HL-60 (cell line): ENCODE data around the gene WDR47.
"Not testable (repeated sequence)": the region's sequence is repeated elsewhere in the genome, so short reads cannot be mapped to it uniquely, and the experiment has no call there.

ENCODE experiments used
- DNase-seq, 2 experiments: peaks; one replicate each; pipeline ENCODE4 v3.0.0-alpha.2; 2010 to 2020; ENCODE audit warnings: low read depth in 1 of 2, low spot score in 1 of 2
- H3K27ac ChIP-seq: fragments of 250-450 bp; sonication (Bioruptor Pico); replicated peaks from 2 replicates; pipeline ENCODE4 v1.5.1; 2020; ENCODE audit warnings: mild to moderate bottlenecking, moderate library complexity
- H3K27me3 ChIP-seq: fragments of 250-450 bp; sonication (Bioruptor Pico); 2 replicates; pipeline ENCODE4 v1.5.1; 2021; ENCODE audit warnings: mild to moderate bottlenecking, moderate library complexity; ENCODE audit not compliant: insufficient read depth, poor library complexity, severe bottlenecking
- H3K4me3 ChIP-seq: replicated peaks from 2 replicates; pipeline ENCODE4 v1.5.1; 2011; ENCODE audit warnings: mild to moderate bottlenecking, control low read depth, low read length; ENCODE audit not compliant: insufficient read depth
- GABPA ChIP-seq: IDR thresholded peaks from 2 replicates; pipeline ENCODE4 v1.6.1; 2012; ENCODE audit warnings: low read depth
- POLR2AphosphoS5 ChIP-seq: IDR thresholded peaks from 2 replicates; pipeline ENCODE4 v1.6.1; 2012; ENCODE audit warnings: low read depth
- SPI1 ChIP-seq: IDR thresholded peaks from 2 replicates; pipeline ENCODE4 v1.6.1; 2012; ENCODE audit warnings: low read depth, mild to moderate bottlenecking, borderline replicate concordance
- TF ChIP-seq, protein P1 (sequence below): IDR thresholded peaks from 2 replicates; pipeline ENCODE4 v1.6.1; 2012; ENCODE audit warnings: low read depth; ENCODE audit not compliant: insufficient replicate concordance
- TF ChIP-seq, protein P2 (sequence below): IDR thresholded peaks from one replicate; pipeline ENCODE4 v1.5.1; 2011; ENCODE audit warnings: low read length, control low read depth, inconsistent platforms; ENCODE audit not compliant: insufficient read depth

The WDR47 gene

GRCh38 chr1:109011335-109011734 lies 30.6 kb downstream of the WDR47 start:
- Histone ChIP-seq H3K27ac (no peak overlapping the region), H3K27me3 (no peaks in the 10 kb centered on the region), H3K4me3 (no peak overlapping the region)
- TF ChIP-seq, protein P1, sequence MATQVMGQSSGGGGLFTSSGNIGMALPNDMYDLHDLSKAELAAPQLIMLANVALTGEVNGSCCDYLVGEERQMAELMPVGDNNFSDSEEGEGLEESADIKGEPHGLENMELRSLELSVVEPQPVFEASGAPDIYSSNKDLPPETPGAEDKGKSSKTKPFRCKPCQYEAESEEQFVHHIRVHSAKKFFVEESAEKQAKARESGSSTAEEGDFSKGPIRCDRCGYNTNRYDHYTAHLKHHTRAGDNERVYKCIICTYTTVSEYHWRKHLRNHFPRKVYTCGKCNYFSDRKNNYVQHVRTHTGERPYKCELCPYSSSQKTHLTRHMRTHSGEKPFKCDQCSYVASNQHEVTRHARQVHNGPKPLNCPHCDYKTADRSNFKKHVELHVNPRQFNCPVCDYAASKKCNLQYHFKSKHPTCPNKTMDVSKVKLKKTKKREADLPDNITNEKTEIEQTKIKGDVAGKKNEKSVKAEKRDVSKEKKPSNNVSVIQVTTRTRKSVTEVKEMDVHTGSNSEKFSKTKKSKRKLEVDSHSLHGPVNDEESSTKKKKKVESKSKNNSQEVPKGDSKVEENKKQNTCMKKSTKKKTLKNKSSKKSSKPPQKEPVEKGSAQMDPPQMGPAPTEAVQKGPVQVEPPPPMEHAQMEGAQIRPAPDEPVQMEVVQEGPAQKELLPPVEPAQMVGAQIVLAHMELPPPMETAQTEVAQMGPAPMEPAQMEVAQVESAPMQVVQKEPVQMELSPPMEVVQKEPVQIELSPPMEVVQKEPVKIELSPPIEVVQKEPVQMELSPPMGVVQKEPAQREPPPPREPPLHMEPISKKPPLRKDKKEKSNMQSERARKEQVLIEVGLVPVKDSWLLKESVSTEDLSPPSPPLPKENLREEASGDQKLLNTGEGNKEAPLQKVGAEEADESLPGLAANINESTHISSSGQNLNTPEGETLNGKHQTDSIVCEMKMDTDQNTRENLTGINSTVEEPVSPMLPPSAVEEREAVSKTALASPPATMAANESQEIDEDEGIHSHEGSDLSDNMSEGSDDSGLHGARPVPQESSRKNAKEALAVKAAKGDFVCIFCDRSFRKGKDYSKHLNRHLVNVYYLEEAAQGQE: no peak
- TF ChIP-seq, protein P2, sequence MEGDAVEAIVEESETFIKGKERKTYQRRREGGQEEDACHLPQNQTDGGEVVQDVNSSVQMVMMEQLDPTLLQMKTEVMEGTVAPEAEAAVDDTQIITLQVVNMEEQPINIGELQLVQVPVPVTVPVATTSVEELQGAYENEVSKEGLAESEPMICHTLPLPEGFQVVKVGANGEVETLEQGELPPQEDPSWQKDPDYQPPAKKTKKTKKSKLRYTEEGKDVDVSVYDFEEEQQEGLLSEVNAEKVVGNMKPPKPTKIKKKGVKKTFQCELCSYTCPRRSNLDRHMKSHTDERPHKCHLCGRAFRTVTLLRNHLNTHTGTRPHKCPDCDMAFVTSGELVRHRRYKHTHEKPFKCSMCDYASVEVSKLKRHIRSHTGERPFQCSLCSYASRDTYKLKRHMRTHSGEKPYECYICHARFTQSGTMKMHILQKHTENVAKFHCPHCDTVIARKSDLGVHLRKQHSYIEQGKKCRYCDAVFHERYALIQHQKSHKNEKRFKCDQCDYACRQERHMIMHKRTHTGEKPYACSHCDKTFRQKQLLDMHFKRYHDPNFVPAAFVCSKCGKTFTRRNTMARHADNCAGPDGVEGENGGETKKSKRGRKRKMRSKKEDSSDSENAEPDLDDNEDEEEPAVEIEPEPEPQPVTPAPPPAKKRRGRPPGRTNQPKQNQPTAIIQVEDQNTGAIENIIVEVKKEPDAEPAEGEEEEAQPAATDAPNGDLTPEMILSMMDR: no peak
- TF ChIP-seq GABPA (no peak), POLR2AphosphoS5 (no peak), SPI1 (no peak)
- DNase-seq: no peak

GRCh38 chr1:108996622-108997021 lies 45.3 kb downstream of the WDR47 start:
- H3K4me3 ChIP-seq, DNase-seq, H3K27me3 ChIP-seq, H3K27ac ChIP-seq: not testable (repeated sequence)

- TF ChIP-seq POLR2AphosphoS5: no peak
- TF ChIP-seq, protein P2: no peak
- TF ChIP-seq SPI1: no peak
- no peak for TF ChIP-seq GABPA
- TF ChIP-seq, protein P1: no peak
These were observed 58.8 kb downstream of the WDR47 start for GRCh38 chr1:108983114-108983513.

DNA sequence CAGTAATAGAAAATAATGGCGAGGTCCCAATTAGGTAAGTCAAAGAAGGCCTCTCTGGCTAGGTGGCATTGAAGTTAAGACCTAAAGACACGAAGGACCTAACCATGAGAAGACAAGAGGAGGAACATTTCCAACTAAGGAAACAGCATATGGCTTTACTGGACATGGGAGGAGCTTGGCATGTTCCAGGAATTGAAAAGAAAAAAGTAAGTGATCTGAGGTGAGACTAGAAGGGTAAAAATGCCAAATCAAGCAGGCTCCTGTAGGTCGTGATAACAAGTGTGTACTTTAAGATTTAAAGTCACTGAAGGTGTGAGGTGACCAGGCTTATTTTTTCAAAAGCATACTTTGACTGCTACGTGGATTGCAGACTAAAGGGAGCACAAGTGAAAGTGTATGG lies 65.2 kb downstream of the WDR47 start:
- Histone ChIP-seq H3K27ac (no peak overlapping the region), H3K27me3 (no peaks in the 10 kb centered on the region), H3K4me3 (no peak overlapping the region)
- TF ChIP-seq POLR2AphosphoS5 (no peak), GABPA (no peak), SPI1 (no peak)
- TF ChIP-seq, protein P1: no peak
- TF ChIP-seq, protein P2: no peak
- no peak for DNase-seq

More at GRCh38 chr1:108983114-108983513, 58.8 kb downstream of the WDR47 start:
- no peak for DNase-seq
- Histone ChIP-seq H3K27ac (no peak overlapping the region), H3K27me3 (no peaks in the 10 kb centered on the region), H3K4me3 (no peak overlapping the region)
